ENCODE measurements around the gene HLA-DPB1. TPM values are rescaled to one million over a fixed set of nuclear protein-coding genes. Genes with fewer than 3 reads are reported as not detected.
"Not testable (repeated sequence)": the region's sequence is repeated elsewhere in the genome, so short reads cannot be mapped to it uniquely, and the experiment has no call there.

The HLA-DPB1 gene
- total RNA-seq, 4 donors from 2014 or later: 48.1 to 84.0 (median 63.3) TPM

- 50 to 68% methylated on average over 1 of the region's 1 CpG for WGBS, 2 donors
- TF ChIP-seq CTCF (IDR thresholded peaks at IDR 0.05): no peak
- no peak for TF ChIP-seq POLR2A (IDR thresholded peaks at IDR 0.05)
- H3K4me3 ChIP-seq (ENCODE audit: low read depth, poor library complexity, severe bottlenecking): no peak overlapping the region
- intact Hi-C loops (cut with DNase I; ENCODE audit: low total_unique reads): no loop called here
- DNase-seq (ENCODE audit: low spot score in 2 of 2): peak in 1 of 2 donors; percentile 52
Measured at GRCh38 chr6:33095681-33096080, 19.9 kb downstream of the HLA-DPB1 start.

- WGBS, 2 donors: 44 to 56% methylated on average over 5 of the region's 5 CpGs
- intact Hi-C loops (cut with DNase I; ENCODE audit: low total_unique reads): not testable (repeated sequence)
Measured at GRCh38 chr6:33101121-33101737, 25.4 kb downstream of the HLA-DPB1 start.

GRCh38 chr6:33103776-33104175 is 28.0 kb downstream of the HLA-DPB1 start:
- 47 to 63% methylated on average over 3 of the region's 3 CpGs for WGBS, 2 donors
- TF ChIP-seq CTCF (IDR thresholded peaks at IDR 0.05) (no peak), POLR2A (IDR thresholded peaks at IDR 0.05) (no peak)
- DNase-seq (ENCODE audit: low spot score in 2 of 2): peak in 1 of 2 donors; percentile 54
- H3K4me3 ChIP-seq (ENCODE audit: low read depth, poor library complexity, severe bottlenecking): no peak overlapping the region
- intact Hi-C loops (cut with DNase I; ENCODE audit: low total_unique reads): no loop called here

More at GRCh38 chr6:33101121-33101737, 25.4 kb downstream of the HLA-DPB1 start:
- H3K4me3 ChIP-seq (ENCODE audit: low read depth, poor library complexity, severe bottlenecking); DNase-seq (ENCODE audit: low spot score in 2 of 2): not testable (repeated sequence)

- WGBS, 2 donors: 93 to 100% methylated on average over 1 of the region's 1 CpG
- TF ChIP-seq CTCF (IDR thresholded peaks at IDR 0.05): no peak
- no peak for TF ChIP-seq POLR2A (IDR thresholded peaks at IDR 0.05)
- peak in 1 of 2 donors; percentile 26 for DNase-seq (ENCODE audit: low spot score in 2 of 2)
- H3K4me3 ChIP-seq (ENCODE audit: low read depth, poor library complexity, severe bottlenecking): no peak overlapping the region
- intact Hi-C loops (cut with DNase I; ENCODE audit: low total_unique reads): no loop called here
Measured at GRCh38 chr6:33104887-33105286, 29.1 kb downstream of the HLA-DPB1 start.

- no peak for DNase-seq (ENCODE audit: low spot score in 2 of 2)
- WGBS, 2 donors: 62 to 92% methylated on average over 3 of the region's 3 CpGs
- TF ChIP-seq CTCF (IDR thresholded peaks at IDR 0.05): no peak
- no peak for TF ChIP-seq POLR2A (IDR thresholded peaks at IDR 0.05)
- no peak overlapping the region for H3K4me3 ChIP-seq (ENCODE audit: low read depth, poor library complexity, severe bottlenecking)
- intact Hi-C loops (cut with DNase I; ENCODE audit: low total_unique reads): no loop called here
Measured at GRCh38 chr6:33105386-33105785, 29.6 kb downstream of the HLA-DPB1 start.

GRCh38 chr6:33105916-33106871 is 30.4 kb downstream of the HLA-DPB1 start:
- intact Hi-C loops (cut with DNase I; ENCODE audit: low total_unique reads): no loop called here
- no peak overlapping the region for H3K4me3 ChIP-seq (ENCODE audit: low read depth, poor library complexity, severe bottlenecking)
- WGBS, 2 donors: 45 to 81% methylated on average over 9 of the region's 9 CpGs
- peak in 1 of 2 donors; percentile 65 for DNase-seq (ENCODE audit: low spot score in 2 of 2)
- TF ChIP-seq POLR2A (IDR thresholded peaks at IDR 0.05) (no peak), CTCF (IDR thresholded peaks at IDR 0.05) (no peak)
